Transverse colon (tissue), 4 donors: ENCODE data around the gene SPPL3. TPM values are rescaled to one million over a fixed set of nuclear protein-coding genes. Genes with fewer than 3 reads are reported as not detected.

Experiments used
- DNase-seq: peaks from one replicate; pipeline ENCODE4 v3.0.0-alpha.2; 2019
- H3K27ac ChIP-seq, 4 donors: fragments of 200-600 bp; sonication (generic); 2 replicates each; pipeline ENCODE4 v1.5.1; 2016 to 2018; ENCODE audit warnings: inconsistent platforms in 4 of 4
- H3K27me3 ChIP-seq: fragments of 200-600 bp; sonication (generic); 2 replicates; pipeline ENCODE4 v1.5.1; 2017; ENCODE audit warnings: inconsistent platforms
- H3K36me3 ChIP-seq, 4 donors: fragments of 200-600 bp; sonication (generic); 2 replicates each; pipeline ENCODE4 v1.5.1; 2017 to 2019; ENCODE audit warnings: inconsistent platforms in 4 of 4
- H3K4me1 ChIP-seq, 4 donors: fragments of 200-600 bp; sonication (generic); 2 replicates each; pipeline ENCODE4 v1.5.1; 2017 to 2020; ENCODE audit warnings: inconsistent platforms in 4 of 4
- H3K4me3 ChIP-seq, 4 donors: fragments of 200-600 bp; sonication (generic); 1 replicate in 1 of 4; 2 replicates in 3 of 4; pipeline versions ENCODE4 v1.5.1 to v1.6.1; 2017 to 2019; ENCODE audit warnings: inconsistent platforms in 4 of 4
- H3K9me3 ChIP-seq, 2 donors: fragments of 200-600 bp; sonication (generic); 2 replicates each; pipeline ENCODE4 v1.5.1; 2017 to 2019; ENCODE audit warnings: inconsistent platforms in 2 of 2
- EP300 ChIP-seq: sonication (generic); formaldehyde crosslinking; IDR thresholded peaks from one replicate; pipeline ENCODE4 v1.6.1; 2017; ENCODE audit warnings: antibody characterized with exemption, low read depth
- POLR2A ChIP-seq: fragments of 450-650 bp; IDR thresholded peaks from one replicate; pipeline ENCODE4 v1.6.1; 2016; ENCODE audit warnings: antibody characterized with exemption, mild to moderate bottlenecking, moderate library complexity
- POLR2AphosphoS5 ChIP-seq, 3 donors: sonication (generic); formaldehyde crosslinking; IDR thresholded peaks; one replicate each; pipeline ENCODE4 v1.6.1; 2016; ENCODE audit warnings: antibody characterized with exemption in 3 of 3
- WGBS, 2 donors: methylation state at CpG; one replicate each; pipeline ENCODE4 v1.1.5; 2018; ENCODE audit warnings: low coverage in 1 of 2; 5-methylcytosine and 5-hydroxymethylcytosine counted together
- in situ Hi-C, 4 donors: fragments of 200-750 bp; cut with MboI; loops; one replicate each; pipeline versions ENCODE4 v1.15.0 to v1.15.1; 2017; ENCODE audit warnings: low sequenced_read_pairs in 3 of 4, low pct_ligation_motif_present in 1 of 4, low pct_unique_long_range_greater_than_20kb in 1 of 4
- intact Hi-C: fragments of 100-400 bp; cut with DNase I; formaldehyde crosslinking; loops from one replicate; pipeline ENCODE4 v1.15.1; 2023; ENCODE audit warnings: low total_unique reads
- total RNA-seq, 4 donors: library from RNA; depleted of rRNA; stranded (reverse); fragments of >200 nt; gene quantifications; one replicate each; pipeline ENCODE4 v1.1.0, GENCODE V29; 2016
- TF ChIP-seq, protein P1 (sequence below), 5 experiments: fragments of 200-600 bp in 3 of 5; fragments of 450-650 bp in 2 of 5; sonication (generic) in 3 of 5; IDR thresholded peaks; 1 replicate in 2 of 5; 2 replicates in 3 of 5; pipeline ENCODE4 v1.5.1; 2016 to 2017; ENCODE audit warnings: antibody characterized with exemption in 5 of 5, inconsistent platforms in 3 of 5, mild to moderate bottlenecking in 2 of 5, moderate library complexity in 1 of 5

SPPL3 gene
- total RNA-seq, 4 donors from 2014 or later = 34.7 to 45.4 (median 41.6) TPM

GRCh38 chr12:120790114-120790513 lies 114.0 kb downstream of the SPPL3 start:
- intact Hi-C loops = no loop called here
- DNase-seq = no peak
- in situ Hi-C loops = no loop called here
- Histone ChIP-seq H3K4me1 (peaks cover 0 to 21% (median 4%) of the 10 kb centered on the region in 4 donors), H3K27me3 (no peaks in the 10 kb centered on the region), H3K27ac (no peak overlapping the region), H3K36me3 (no peaks in the 10 kb centered on the region), H3K9me3 (no peaks in the 10 kb centered on the region), H3K4me3 (no peak overlapping the region)
- 92 to 96% methylated on average over 4 to 5 of the region's 5 CpGs for WGBS, 2 donors
- TF ChIP-seq, protein P1, sequence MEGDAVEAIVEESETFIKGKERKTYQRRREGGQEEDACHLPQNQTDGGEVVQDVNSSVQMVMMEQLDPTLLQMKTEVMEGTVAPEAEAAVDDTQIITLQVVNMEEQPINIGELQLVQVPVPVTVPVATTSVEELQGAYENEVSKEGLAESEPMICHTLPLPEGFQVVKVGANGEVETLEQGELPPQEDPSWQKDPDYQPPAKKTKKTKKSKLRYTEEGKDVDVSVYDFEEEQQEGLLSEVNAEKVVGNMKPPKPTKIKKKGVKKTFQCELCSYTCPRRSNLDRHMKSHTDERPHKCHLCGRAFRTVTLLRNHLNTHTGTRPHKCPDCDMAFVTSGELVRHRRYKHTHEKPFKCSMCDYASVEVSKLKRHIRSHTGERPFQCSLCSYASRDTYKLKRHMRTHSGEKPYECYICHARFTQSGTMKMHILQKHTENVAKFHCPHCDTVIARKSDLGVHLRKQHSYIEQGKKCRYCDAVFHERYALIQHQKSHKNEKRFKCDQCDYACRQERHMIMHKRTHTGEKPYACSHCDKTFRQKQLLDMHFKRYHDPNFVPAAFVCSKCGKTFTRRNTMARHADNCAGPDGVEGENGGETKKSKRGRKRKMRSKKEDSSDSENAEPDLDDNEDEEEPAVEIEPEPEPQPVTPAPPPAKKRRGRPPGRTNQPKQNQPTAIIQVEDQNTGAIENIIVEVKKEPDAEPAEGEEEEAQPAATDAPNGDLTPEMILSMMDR (IDR thresholded peaks at IDR 0.05) = no peak
- TF ChIP-seq EP300 (no peak), POLR2A (no peak), POLR2AphosphoS5 (IDR thresholded peaks at IDR 0.05) (no peak)

GRCh38 chr12:120787889-120788288 lies 116.3 kb downstream of the SPPL3 start:
- Histone ChIP-seq H3K27me3 (no peaks in the 10 kb centered on the region), H3K4me1 (peaks cover 0 to 18% (median 4%) of the 10 kb centered on the region in 4 donors), H3K27ac (no peak overlapping the region), H3K36me3 (peaks cover 0 to 7% (median 3%) of the 10 kb centered on the region in 4 donors), H3K9me3 (no peaks in the 10 kb centered on the region), H3K4me3 (no peak overlapping the region)
- 90 to 100% methylated on average over 1 to 3 of the region's 3 CpGs for WGBS, 2 donors
- DNase-seq = no peak
- TF ChIP-seq POLR2A = no peak
- no peak for TF ChIP-seq EP300
- no peak for TF ChIP-seq POLR2AphosphoS5 (IDR thresholded peaks at IDR 0.05)
- TF ChIP-seq, protein P1 (IDR thresholded peaks at IDR 0.05) = no peak
- intact Hi-C loops = no loop called here
- in situ Hi-C loops = no loop called here

DNA sequence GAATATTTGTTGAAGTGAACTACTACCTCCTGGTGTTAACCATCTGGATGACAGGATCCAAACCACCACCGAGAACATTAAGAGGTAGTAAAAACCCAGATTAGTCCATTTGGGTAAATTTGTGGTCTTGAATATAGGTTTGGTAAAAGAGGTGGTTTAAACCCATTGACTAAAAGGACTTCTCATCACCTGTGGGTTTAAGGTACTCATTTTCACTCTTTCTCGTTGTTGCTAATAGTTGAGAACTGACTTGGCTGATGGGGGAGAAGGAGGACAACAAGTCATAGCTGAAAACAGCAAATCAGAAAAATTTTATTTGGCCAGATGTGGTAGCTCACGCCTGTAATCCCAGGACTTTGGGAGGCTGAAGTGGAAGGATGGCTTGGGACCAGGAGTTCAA lies 119.4 kb downstream of the SPPL3 start:
- Histone ChIP-seq H3K27me3 (no peaks in the 10 kb centered on the region), H3K27ac (no peak overlapping the region), H3K9me3 (no peaks in the 10 kb centered on the region), H3K4me1 (no peaks in the 10 kb centered on the region), H3K36me3 (peaks cover 0 to 28% (median 8%) of the 10 kb centered on the region in 4 donors), H3K4me3 (no peak overlapping the region)
- DNase-seq = no peak
- TF ChIP-seq EP300 (no peak), POLR2AphosphoS5 (IDR thresholded peaks at IDR 0.05) (no peak), POLR2A (no peak)
- TF ChIP-seq, protein P1 (IDR thresholded peaks at IDR 0.05) = no peak
- intact Hi-C loops = no loop called here
- WGBS, 2 donors = 81 to 85% methylated on average over 3 of the region's 3 CpGs
- in situ Hi-C loops = no loop called here

DNA sequence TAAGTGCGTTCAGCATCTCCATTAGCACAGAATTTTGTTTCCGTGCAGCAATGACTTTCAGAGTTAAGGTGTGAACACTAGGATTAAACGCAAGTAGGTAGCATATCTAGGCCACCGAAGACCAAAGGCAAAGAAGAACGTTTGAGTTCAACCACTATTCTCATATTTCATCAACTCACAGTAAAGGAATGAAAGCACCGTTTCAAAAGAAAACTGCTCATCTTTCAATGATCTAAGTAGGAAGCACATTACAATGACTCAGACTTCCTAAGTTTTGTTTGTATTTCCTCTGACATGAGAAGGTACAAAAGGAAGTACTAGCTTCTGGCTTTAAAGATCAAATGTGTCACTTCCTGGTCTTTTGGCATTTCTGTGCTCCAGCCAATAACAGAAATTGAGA lies 121.0 kb downstream of the SPPL3 start:
- no peaks in the 10 kb centered on the region for H3K4me1 ChIP-seq
- in situ Hi-C loops = no loop called here
- no peak overlapping the region for H3K4me3 ChIP-seq
- no peak for DNase-seq
- 69 to 70% methylated on average over 6 of the region's 6 CpGs for WGBS, 2 donors
- TF ChIP-seq EP300 = no peak
- TF ChIP-seq, protein P1 (IDR thresholded peaks at IDR 0.05) = no peak
- no peak for TF ChIP-seq POLR2AphosphoS5 (IDR thresholded peaks at IDR 0.05)
- no peak for TF ChIP-seq POLR2A
- H3K27ac ChIP-seq = no peak overlapping the region
- intact Hi-C loops = no loop called here
- H3K27me3 ChIP-seq = no peaks in the 10 kb centered on the region
- H3K9me3 ChIP-seq = no peaks in the 10 kb centered on the region
- peaks cover 0 to 38% (median 8%) of the 10 kb centered on the region in 4 donors for H3K36me3 ChIP-seq
